Measurements from ENCODE around the gene CAPN2. TPM values are rescaled to one million over a fixed set of nuclear protein-coding genes. Genes with fewer than 3 reads are reported as not detected.

Gene CAPN2
- total RNA-seq, 2 donors from 2014 or later: 42.8 to 73.0 TPM

GRCh38 chr1:223691121-223691520 is 21.2 kb upstream of the CAPN2 start:
- no peak for ATAC-seq (replicated peaks)
- H3K36me3 Mint-ChIP-seq (ENCODE audit: low read depth): no peaks in the 10 kb centered on the region
- no peak overlapping the region for H3K4me3 Mint-ChIP-seq
- peaks cover 7% of the 10 kb centered on the region for H3K27me3 Mint-ChIP-seq
- H3K9me3 Mint-ChIP-seq: no peaks in the 10 kb centered on the region
- no peak overlapping the region for H3K27ac Mint-ChIP-seq
- no peaks in the 10 kb centered on the region for H3K4me1 Mint-ChIP-seq

- ATAC-seq (replicated peaks): peak; percentile 53
- Mint-ChIP-seq H3K4me1 (no peaks in the 10 kb centered on the region), H3K9me3 (no peaks in the 10 kb centered on the region), H3K27me3 (peaks cover 3% of the 10 kb centered on the region), H3K27ac (peak overlapping the region; percentile 33), H3K36me3 (ENCODE audit: low read depth) (no peaks in the 10 kb centered on the region), H3K4me3 (no peak overlapping the region)
Measured at GRCh38 chr1:223695014-223695548, 17.3 kb upstream of the CAPN2 start.

DNA sequence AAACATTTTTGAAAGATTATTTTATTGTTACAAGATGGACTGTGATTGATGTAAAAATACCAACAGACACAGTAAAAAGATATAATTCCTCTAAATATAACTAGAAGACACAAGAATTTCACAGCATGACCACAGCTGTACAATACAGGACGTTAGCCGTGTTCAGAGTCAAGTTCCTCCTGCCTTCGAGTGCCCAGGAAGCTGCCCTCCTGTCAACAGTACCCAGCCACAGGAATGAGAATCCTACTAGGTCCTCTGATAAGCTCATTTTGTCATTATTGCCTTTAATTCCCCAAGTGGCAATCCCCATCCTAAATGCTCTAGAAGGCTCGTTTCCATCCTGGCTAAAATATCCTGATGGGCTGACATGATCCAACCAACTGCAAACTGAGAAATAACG is 16.4 kb upstream of the CAPN2 start:
- Mint-ChIP-seq H3K9me3 (no peaks in the 10 kb centered on the region), H3K36me3 (ENCODE audit: low read depth) (no peaks in the 10 kb centered on the region), H3K27ac (no peak overlapping the region), H3K4me1 (peaks cover 1% of the 10 kb centered on the region), H3K4me3 (no peak overlapping the region), H3K27me3 (peaks cover 3% of the 10 kb centered on the region)
- ATAC-seq (replicated peaks): no peak

- H3K4me3 Mint-ChIP-seq: peak overlapping the region; percentile 66
- ATAC-seq (replicated peaks): no peak
- H3K9me3 Mint-ChIP-seq: no peaks in the 10 kb centered on the region
- no peaks in the 10 kb centered on the region for H3K36me3 Mint-ChIP-seq (ENCODE audit: low read depth)
- peaks cover 19% of the 10 kb centered on the region for H3K4me1 Mint-ChIP-seq
- peaks cover 3% of the 10 kb centered on the region for H3K27me3 Mint-ChIP-seq
- H3K27ac Mint-ChIP-seq: peak overlapping the region; percentile 94
Measured at GRCh38 chr1:223700388-223700918, 11.9 kb upstream of the CAPN2 start.

GRCh38 chr1:223700942-223701637 is 11.2 kb upstream of the CAPN2 start:
- Mint-ChIP-seq H3K36me3 (ENCODE audit: low read depth) (no peaks in the 10 kb centered on the region), H3K4me3 (peak overlapping the region; percentile 66), H3K27ac (peak overlapping the region; percentile 94), H3K9me3 (no peaks in the 10 kb centered on the region), H3K4me1 (peaks cover 19% of the 10 kb centered on the region), H3K27me3 (peaks cover 3% of the 10 kb centered on the region)
- ATAC-seq (replicated peaks): peak; percentile 78

GRCh38 chr1:223702735-223703667 is 9.3 kb upstream of the CAPN2 start:
- Mint-ChIP-seq H3K27me3 (peaks cover 3% of the 10 kb centered on the region), H3K4me1 (peaks cover 29% of the 10 kb centered on the region), H3K9me3 (no peaks in the 10 kb centered on the region), H3K36me3 (ENCODE audit: low read depth) (no peaks in the 10 kb centered on the region), H3K27ac (peak overlapping the region; percentile 91), H3K4me3 (peak overlapping the region; percentile 51)
- peak; percentile 75 for ATAC-seq (replicated peaks)

DNA sequence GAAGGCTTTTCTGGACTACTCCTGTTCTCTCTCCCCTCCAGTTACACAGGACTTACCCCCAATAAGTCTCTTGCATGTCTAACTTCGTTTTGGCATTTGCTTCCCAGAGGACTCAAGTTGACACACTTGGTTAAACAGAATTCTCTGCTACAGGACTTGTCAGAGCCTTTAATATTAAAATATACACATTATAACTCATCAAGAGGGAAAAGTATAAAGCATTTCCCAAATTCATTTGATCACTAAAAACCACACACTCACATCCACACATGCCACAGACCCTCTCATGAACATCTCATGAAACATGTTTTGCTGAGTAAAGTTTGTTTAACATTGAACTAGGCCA is 8.7 kb upstream of the CAPN2 start:
- peaks cover 3% of the 10 kb centered on the region for H3K27me3 Mint-ChIP-seq
- no peak for ATAC-seq (replicated peaks)
- peaks cover 29% of the 10 kb centered on the region for H3K4me1 Mint-ChIP-seq
- no peaks in the 10 kb centered on the region for H3K9me3 Mint-ChIP-seq
- peak overlapping the region; percentile 91 for H3K27ac Mint-ChIP-seq
- no peaks in the 10 kb centered on the region for H3K36me3 Mint-ChIP-seq (ENCODE audit: low read depth)
- H3K4me3 Mint-ChIP-seq: no peak overlapping the region

- no peak overlapping the region for H3K4me3 Mint-ChIP-seq
Measured at GRCh38 chr1:223704921-223705878, 7.1 kb upstream of the CAPN2 start.

DNA sequence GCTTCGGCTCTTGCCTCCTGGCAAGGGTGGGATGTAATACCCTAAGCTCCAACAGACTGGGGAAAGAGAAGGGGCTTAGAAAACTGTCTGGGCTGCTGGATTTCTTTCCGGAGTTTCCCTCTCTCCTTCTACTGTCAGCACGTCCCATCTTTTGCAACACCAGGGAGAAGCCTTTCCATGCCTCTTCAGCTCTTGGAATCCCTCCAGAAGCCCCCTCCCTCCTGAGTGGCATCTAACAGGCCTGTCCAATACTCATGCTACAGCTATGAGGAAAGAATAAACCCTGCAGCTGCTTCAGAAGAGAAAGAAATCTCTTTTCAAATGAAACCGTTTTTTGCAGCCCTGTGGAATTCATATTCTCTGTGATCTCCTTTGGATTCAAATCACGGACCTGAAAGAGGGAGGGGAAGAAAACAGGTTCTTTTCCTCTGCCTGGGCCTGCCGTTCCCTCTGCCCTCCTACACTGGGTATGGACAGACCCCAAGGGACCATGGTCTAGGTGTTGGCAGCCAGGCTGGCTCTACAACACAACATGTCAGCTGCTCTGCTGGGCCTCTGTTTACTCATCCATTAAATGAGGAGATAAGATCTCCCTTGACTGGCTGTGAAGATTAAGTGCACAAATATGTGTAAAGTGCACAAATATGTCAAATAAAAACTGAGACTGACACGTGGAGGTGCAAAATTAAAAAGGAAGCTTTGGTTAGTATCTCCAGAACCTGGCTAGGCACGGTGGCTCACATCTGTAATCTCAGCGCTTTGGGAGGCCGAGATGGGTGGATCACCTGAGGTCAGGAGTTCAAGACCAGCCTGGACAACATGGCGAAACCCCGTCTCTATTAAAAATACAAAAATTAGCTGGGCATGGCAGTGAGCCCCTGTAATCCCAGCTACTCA is 6.0 kb upstream of the CAPN2 start:
- Mint-ChIP-seq H3K4me3 (no peak overlapping the region), H3K27me3 (no peaks in the 10 kb centered on the region), H3K36me3 (ENCODE audit: low read depth) (no peaks in the 10 kb centered on the region), H3K4me1 (peaks cover 24% of the 10 kb centered on the region), H3K27ac (peak overlapping the region; percentile 50), H3K9me3 (no peaks in the 10 kb centered on the region)
- no peak for ATAC-seq (replicated peaks)

More at GRCh38 chr1:223704921-223705878, 7.1 kb upstream of the CAPN2 start:
- Mint-ChIP-seq H3K4me1 (peaks cover 29% of the 10 kb centered on the region), H3K9me3 (no peaks in the 10 kb centered on the region), H3K36me3 (ENCODE audit: low read depth) (no peaks in the 10 kb centered on the region), H3K27ac (peak overlapping the region; percentile 24), H3K27me3 (no peaks in the 10 kb centered on the region)
- ATAC-seq (replicated peaks): no peak

DNA sequence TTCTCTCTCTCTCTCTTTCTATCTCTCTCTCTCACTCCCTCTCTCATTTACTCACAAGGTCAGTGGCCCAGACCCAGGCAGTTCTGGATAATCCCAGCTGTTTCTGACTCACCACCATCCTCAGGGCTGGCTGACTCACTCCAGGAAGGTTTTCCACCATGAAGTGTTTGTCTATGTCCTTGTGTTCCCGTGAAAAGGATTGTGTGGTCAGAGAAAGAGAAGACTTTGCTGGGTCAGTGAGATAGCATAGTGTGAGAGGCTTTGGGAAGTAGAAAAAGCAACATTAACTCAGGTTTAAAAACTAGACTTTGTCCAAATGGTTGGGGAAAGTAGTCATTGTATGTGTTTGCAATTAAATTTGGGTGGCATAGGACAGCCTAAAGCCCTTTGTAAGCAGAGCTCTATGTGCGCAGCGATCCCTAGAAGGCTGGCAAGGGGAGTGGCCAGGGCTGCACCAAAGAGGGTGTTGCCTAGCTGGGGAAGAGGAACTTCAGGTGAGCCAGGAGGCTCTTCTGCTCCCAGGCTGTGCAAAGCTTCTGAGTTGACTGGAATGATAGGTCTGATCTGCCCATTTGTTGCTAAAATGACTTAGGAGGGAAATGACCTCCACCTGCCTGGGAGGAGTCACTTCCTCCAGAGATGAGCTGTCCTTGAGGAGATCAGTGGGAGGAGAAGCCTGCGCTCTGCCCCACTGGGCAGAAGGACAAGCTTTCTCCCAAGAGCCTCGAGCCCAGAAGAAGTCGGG is 4.9 kb upstream of the CAPN2 start:
- no peaks in the 10 kb centered on the region for H3K9me3 Mint-ChIP-seq
- ATAC-seq (replicated peaks): peak; percentile 27
- H3K27me3 Mint-ChIP-seq: no peaks in the 10 kb centered on the region
- H3K36me3 Mint-ChIP-seq (ENCODE audit: low read depth): no peaks in the 10 kb centered on the region
- H3K4me1 Mint-ChIP-seq: peaks cover 17% of the 10 kb centered on the region
- H3K4me3 Mint-ChIP-seq: no peak overlapping the region
- H3K27ac Mint-ChIP-seq: peak overlapping the region; percentile 44

DNA sequence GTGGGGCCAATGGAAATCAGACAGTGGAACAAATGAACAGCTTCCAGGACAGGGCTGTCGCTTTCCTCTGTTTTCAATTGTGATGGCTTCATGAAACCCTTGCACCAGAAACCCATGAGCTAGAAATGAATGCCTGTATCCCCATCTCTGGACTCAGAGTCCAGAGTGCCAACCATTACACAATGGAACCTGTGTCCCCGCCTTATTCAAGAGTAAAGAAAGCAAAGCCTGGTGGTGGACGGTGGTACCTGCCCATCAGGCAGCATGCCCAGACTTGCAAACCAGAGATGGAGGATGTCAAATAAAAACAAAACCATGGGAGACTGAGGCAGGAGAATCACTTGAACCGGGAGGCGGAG is 4.4 kb upstream of the CAPN2 start:
- Mint-ChIP-seq H3K4me3 (no peak overlapping the region), H3K4me1 (peaks cover 12% of the 10 kb centered on the region)

DNA sequence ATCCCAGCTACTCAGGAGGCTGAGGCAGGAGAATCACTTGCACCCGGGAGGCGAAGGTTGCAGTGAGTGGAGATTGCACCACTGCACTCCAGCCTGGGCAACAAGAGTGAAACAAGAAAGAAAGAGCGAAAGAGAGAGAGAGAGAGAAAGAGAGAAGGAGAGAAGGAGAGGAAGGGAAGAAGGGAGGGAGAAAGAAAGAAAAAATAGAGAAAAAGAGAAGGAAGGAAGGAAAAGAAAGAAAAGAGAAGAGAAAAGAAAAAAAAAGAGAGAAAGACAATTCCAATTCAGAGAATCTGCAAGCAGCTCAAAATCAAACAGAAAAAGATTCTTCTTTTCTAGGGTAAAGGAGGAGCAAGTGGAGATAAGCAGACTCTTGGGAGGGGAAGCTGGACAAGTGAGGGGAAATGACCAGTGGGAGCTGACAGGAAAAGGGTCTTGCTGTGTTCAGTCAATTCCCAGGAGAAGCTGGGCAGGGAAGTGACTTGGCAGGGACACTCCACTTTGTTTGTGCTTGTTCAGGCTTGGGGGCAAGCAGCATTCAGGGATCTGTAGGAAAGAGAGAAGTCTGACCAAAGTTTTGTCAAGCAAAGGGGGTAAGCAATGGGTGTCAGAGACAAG is 3.6 kb upstream of the CAPN2 start:
- H3K27me3 Mint-ChIP-seq: no peaks in the 10 kb centered on the region
- no peaks in the 10 kb centered on the region for H3K9me3 Mint-ChIP-seq
- H3K4me1 Mint-ChIP-seq: peaks cover 12% of the 10 kb centered on the region
- H3K27ac Mint-ChIP-seq: no peak overlapping the region
- no peak for ATAC-seq (replicated peaks)
- H3K4me3 Mint-ChIP-seq: no peak overlapping the region
- H3K36me3 Mint-ChIP-seq (ENCODE audit: low read depth): no peaks in the 10 kb centered on the region

More for the DNA sequence above, 4.4 kb upstream of the CAPN2 start:
- Mint-ChIP-seq H3K36me3 (ENCODE audit: low read depth) (no peaks in the 10 kb centered on the region), H3K27ac (peak overlapping the region; percentile 44), H3K9me3 (no peaks in the 10 kb centered on the region), H3K27me3 (no peaks in the 10 kb centered on the region)
- no peak for ATAC-seq (replicated peaks)
